NT2/D1 (cell line): ENCODE results near the gene EEA1.

ENCODE experiments used
- DNase-seq: peaks from one replicate; pipeline ENCODE4 v3.0.0-alpha.2; 2011; ENCODE audit warnings: low read depth, low spot score
- H3K27me3 ChIP-seq: 2 replicates; pipeline ENCODE4 v1.6.0; 2011; ENCODE audit warnings: mild to moderate bottlenecking; ENCODE audit not compliant: insufficient read length, insufficient read depth
- H3K36me3 ChIP-seq: 2 replicates; pipeline ENCODE4 v1.6.1; 2011; ENCODE audit warnings: mild to moderate bottlenecking, low read length, mixed read lengths; ENCODE audit not compliant: insufficient read depth, insufficient read length
- H3K4me1 ChIP-seq: 2 replicates; pipeline ENCODE4 v1.5.1; 2011; ENCODE audit not compliant: insufficient read depth, insufficient read length
- H3K4me3 ChIP-seq: 2 replicates; pipeline ENCODE4 v1.5.1; 2011; ENCODE audit warnings: low read depth; ENCODE audit not compliant: insufficient read length
- H3K9ac ChIP-seq: 2 replicates; pipeline ENCODE4 v1.6.0; 2011; ENCODE audit warnings: low read depth; ENCODE audit not compliant: insufficient read length
- H3K9me3 ChIP-seq: 2 replicates; pipeline ENCODE4 v1.5.1; 2011; ENCODE audit warnings: mild to moderate bottlenecking, low read length; ENCODE audit not compliant: insufficient read depth
- SUZ12 ChIP-seq: IDR thresholded peaks from 2 replicates; pipeline ENCODE4 v1.6.1; 2011; ENCODE audit not compliant: insufficient read length, insufficient read depth; ENCODE audit errors: extremely low read depth
- YY1 ChIP-seq: IDR thresholded peaks from 2 replicates; pipeline ENCODE4 v1.6.1; 2011; ENCODE audit not compliant: insufficient read length, insufficient read depth
- ZNF274 ChIP-seq: IDR thresholded peaks from 2 replicates; pipeline ENCODE4 v1.6.1; 2011; ENCODE audit warnings: mild to moderate bottlenecking, low read depth, low read length

The EEA1 gene

DNA sequence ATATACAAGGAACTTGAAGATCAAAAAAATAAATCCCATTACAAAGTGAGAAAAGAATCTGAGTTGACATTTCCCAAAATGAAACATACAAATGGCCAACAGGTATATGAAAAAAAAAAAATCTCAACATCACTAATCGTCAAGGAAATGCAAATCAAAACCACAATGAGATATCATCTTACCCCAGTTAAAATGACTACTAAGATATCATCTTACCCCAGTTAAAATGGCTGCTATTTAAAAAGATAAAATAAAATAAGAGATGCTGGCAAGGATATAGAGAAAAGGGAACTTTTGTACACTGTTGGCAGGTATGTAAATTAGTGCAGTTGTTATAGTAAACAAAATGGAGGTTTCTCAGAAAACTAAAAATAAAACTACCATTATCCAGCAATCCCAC, 181.9 kb downstream of the EEA1 start:
- Histone ChIP-seq H3K4me1 (no peaks in the 10 kb centered on the region), H3K9me3 (no peaks in the 10 kb centered on the region), H3K36me3 (no peaks in the 10 kb centered on the region), H3K27me3 (no peaks in the 10 kb centered on the region), H3K4me3 (no peak overlapping the region), H3K9ac (no peak overlapping the region)
- DNase-seq: no peak
- no peak for TF ChIP-seq SUZ12
- no peak for TF ChIP-seq ZNF274
- TF ChIP-seq YY1: no peak

DNA sequence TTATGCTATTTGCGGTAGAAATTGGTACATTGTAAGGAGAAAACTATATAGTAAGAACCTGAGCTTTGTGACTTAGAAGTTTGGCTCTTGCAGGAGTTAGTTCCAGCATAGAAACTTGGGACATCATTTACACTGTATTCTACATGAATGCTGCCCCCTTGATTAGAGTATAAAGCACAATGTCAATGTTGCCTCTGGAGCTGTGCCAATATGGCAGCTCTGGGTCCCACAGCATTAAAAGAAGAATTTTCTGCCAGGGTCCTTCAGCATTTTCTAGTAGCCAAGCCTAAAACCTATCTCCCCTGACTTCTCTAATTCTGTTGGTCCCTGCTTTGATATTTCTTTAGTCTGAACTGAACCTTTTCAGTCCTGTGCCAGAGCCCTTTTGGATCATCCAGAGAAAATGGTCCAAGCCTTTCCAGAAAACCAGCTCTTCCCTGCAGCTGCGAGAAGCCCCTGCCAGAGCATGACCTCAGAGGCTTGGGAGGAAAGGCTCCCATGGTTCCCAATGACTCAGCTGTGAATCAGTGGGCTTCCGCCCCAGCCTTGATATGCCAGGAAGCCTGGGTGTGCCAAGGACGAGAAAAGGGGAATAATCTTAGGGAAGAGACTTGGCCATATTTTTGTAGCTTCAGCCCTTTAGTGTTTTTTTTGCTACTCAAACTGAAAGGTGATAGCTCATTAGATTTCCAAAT, 183.1 kb downstream of the EEA1 start:
- Histone ChIP-seq H3K4me3 (no peak overlapping the region), H3K27me3 (no peaks in the 10 kb centered on the region), H3K9me3 (no peaks in the 10 kb centered on the region), H3K36me3 (no peaks in the 10 kb centered on the region), H3K9ac (no peak overlapping the region), H3K4me1 (no peaks in the 10 kb centered on the region)
- TF ChIP-seq SUZ12 (no peak), ZNF274 (no peak), YY1 (no peak)
- no peak for DNase-seq

DNA sequence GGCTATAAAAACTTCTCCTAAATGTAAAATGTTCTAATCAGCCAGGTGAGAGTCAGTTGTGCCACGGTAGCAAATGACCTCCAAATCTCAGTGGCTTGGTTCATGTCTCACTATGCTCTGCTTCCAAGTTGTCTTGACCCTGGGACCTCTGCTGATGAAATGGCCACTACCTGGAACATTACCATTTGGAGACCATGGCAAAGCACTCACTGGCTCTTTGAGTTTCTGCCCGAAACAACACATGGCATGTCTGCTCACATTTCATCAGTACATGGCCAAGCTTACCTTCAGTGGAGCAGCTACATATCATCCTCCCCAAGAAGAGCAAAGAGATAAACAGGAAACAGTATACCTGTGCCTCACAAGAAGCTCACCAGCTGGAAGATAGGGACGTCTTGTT, 186.1 kb downstream of the EEA1 start:
- no peak for TF ChIP-seq ZNF274
- no peak for TF ChIP-seq YY1
- TF ChIP-seq SUZ12: no peak
- H3K4me1 ChIP-seq: no peaks in the 10 kb centered on the region

DNA sequence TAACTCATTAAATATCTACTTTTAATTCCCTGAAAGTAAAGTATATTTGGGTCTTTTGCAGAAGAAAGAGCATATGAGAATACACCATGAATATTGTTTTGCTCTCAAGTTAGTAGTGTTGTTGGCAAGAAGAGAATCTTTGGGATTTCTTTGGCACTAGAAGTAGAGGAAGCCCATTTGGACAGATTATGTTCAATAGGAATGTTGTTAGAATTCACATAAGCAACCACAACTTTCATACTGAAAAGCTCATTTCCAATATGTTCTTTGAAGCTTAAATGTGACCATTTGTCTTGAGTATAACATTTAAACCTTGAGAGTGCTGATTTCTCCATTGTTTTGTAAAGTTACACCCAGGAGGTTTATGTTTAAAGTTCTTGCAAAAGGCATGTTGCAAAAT, 188.7 kb downstream of the EEA1 start:
- no peaks in the 10 kb centered on the region for H3K9me3 ChIP-seq
- H3K27me3 ChIP-seq: no peaks in the 10 kb centered on the region
- H3K4me1 ChIP-seq: no peaks in the 10 kb centered on the region
- H3K4me3 ChIP-seq: no peak overlapping the region
- no peak for TF ChIP-seq YY1
- no peak for TF ChIP-seq ZNF274
- TF ChIP-seq SUZ12: no peak
- no peak for DNase-seq
- H3K9ac ChIP-seq: no peak overlapping the region
- no peaks in the 10 kb centered on the region for H3K36me3 ChIP-seq

More for the DNA sequence above, 186.1 kb downstream of the EEA1 start:
- no peak overlapping the region for H3K9ac ChIP-seq
- no peak for DNase-seq
- H3K4me3 ChIP-seq: no peak overlapping the region
- H3K9me3 ChIP-seq: no peaks in the 10 kb centered on the region
- no peaks in the 10 kb centered on the region for H3K27me3 ChIP-seq
- no peaks in the 10 kb centered on the region for H3K36me3 ChIP-seq

DNA sequence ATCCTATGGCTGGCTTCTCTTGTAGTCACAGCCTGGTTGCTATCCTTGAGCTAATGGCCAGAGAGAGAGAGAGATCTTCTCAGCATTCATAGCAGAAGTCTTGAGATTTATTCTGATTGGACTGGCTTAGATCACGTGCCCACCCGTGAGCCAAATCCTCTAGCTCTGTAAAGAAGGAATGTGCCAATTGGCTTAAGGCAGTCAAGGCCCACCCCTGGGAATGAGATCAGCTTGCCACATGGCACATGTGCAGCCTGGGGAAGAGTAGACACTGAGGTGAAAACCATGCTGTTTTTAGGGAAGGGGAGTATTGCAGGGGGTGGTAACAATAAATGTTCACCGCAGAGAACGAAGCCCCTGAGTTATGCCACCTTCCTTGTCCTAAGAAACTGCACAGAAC, 190.0 kb downstream of the EEA1 start:
- Histone ChIP-seq H3K4me3 (no peak overlapping the region), H3K36me3 (no peaks in the 10 kb centered on the region), H3K9ac (no peak overlapping the region), H3K9me3 (no peaks in the 10 kb centered on the region), H3K4me1 (no peaks in the 10 kb centered on the region), H3K27me3 (no peaks in the 10 kb centered on the region)
- no peak for DNase-seq
- no peak for TF ChIP-seq SUZ12
- no peak for TF ChIP-seq ZNF274
- no peak for TF ChIP-seq YY1

DNA sequence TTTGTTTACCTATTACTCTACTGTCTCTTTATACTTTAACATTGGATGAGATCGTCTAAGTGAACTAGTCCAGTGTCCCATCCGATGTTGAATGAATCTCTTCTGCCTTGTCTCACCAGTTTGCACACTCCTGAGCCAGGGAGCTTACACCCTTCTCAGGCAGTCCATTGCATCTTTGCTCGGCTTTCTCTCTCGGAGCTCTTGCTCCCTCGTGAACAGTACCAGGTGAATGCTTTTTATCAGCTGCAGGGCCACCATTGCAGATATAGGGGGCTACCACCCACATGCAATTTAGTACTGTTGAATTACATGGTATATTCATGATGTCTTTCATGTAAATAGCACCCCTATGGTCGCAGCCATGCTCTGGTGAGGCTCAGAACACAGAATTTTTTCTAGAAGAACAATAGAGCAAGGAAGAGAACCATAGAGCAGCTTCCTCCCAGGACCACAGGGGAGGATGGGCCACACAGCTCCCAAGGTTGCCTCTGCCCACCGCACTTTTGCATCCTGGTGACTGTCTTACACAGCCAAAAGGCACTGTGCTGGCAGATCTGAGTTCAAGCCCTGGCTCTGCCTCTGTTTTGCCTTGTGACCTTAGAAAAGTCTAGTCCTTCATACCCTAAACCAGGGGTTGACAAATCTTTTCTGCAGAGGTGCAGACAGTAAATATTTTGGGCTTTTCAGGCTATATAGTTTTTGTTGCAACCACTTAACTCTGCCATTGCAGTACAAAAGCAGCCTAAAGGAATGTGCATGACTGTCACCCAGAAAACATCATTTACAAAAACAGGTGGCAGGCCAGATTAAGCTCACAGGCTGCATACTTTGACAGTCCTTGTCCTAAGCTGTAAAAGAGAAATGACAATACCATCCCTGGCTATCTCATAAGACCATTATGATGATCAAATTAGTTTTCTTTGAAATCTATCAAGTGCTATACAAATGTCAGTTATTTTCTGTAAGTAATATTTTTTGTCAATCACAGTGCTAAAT, 190.9 kb downstream of the EEA1 start:
- no peak for DNase-seq
- no peaks in the 10 kb centered on the region for H3K4me1 ChIP-seq
- H3K4me3 ChIP-seq: no peak overlapping the region
- no peaks in the 10 kb centered on the region for H3K9me3 ChIP-seq
- TF ChIP-seq SUZ12 (no peak), ZNF274 (no peak), YY1 (no peak)
- no peaks in the 10 kb centered on the region for H3K27me3 ChIP-seq
- no peak overlapping the region for H3K9ac ChIP-seq
- no peaks in the 10 kb centered on the region for H3K36me3 ChIP-seq

DNA sequence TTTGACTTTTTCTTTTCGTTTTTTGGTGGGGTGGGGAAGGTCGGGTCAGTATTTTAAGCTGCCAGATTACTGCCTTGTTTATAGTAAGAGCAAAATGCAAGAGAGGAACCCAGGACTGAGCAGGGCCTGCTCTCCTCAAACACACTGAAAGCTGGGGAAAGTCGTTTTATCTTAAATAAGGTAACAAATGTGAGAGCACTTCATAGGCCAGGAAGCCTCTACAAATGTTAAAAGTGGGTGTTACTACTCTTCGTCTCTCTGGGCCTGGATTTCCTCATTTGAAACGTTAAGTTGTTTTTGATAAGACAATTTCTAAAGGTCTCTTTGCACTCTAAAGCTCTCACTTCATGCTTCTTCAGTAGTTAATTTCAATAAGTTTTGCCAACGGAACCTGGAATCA, 192.5 kb downstream of the EEA1 start:
- DNase-seq: no peak
- Histone ChIP-seq H3K9me3 (no peaks in the 10 kb centered on the region), H3K9ac (no peak overlapping the region), H3K36me3 (no peaks in the 10 kb centered on the region), H3K27me3 (no peaks in the 10 kb centered on the region), H3K4me3 (no peak overlapping the region), H3K4me1 (no peaks in the 10 kb centered on the region)
- TF ChIP-seq YY1: no peak
- no peak for TF ChIP-seq SUZ12
- TF ChIP-seq ZNF274: no peak
